H1 (cell line): ENCODE data around the gene LRRC63.

ENCODE experiments used
- ASH2L ChIP-seq: fragments of 200-600, 300-600 bp; sonication (generic); IDR thresholded peaks from one replicate; pipeline ENCODE4 v1.7.1; 2017; ENCODE audit warnings: low read length
- BRCA1 ChIP-seq: IDR thresholded peaks from 2 replicates; pipeline ENCODE4 v1.6.1; 2012; ENCODE audit warnings: low read depth, low read length, improper control_type of control experiment
- FOSL1 ChIP-seq: IDR thresholded peaks from 2 replicates; pipeline ENCODE4 v1.6.1; 2011; ENCODE audit warnings: mild to moderate bottlenecking, low read depth, low read length, moderate library complexity; ENCODE audit not compliant: insufficient read depth
- RFX5 ChIP-seq: IDR thresholded peaks from 2 replicates; pipeline ENCODE4 v1.6.1; 2011; ENCODE audit warnings: low read depth, low read length, improper control_type of control experiment, borderline replicate concordance
- SP4 ChIP-seq: IDR thresholded peaks from 2 replicates; pipeline ENCODE4 v1.6.1; 2012; ENCODE audit warnings: low read length, inconsistent platforms
- TAF7 ChIP-seq: optimal IDR thresholded peaks from 2 replicates; pipeline ENCODE3; 2011; ENCODE audit warnings: low read depth, mild to moderate bottlenecking, inconsistent platforms, low read length, moderate library complexity, borderline replicate concordance
- TEAD4 ChIP-seq: IDR thresholded peaks from 2 replicates; pipeline ENCODE4 v1.6.1; 2012; ENCODE audit warnings: low read depth, low read length, inconsistent platforms, mixed read lengths
- TF ChIP-seq, protein P1 (sequence below), 3 experiments: IDR thresholded peaks; 1 replicate in 2 of 3; 2 replicates in 1 of 3; pipeline versions ENCODE4 v1.5.1 to v1.6.1; 2011; ENCODE audit warnings: low read length in 3 of 3, mild to moderate bottlenecking in 3 of 3, inconsistent platforms in 2 of 3, low read depth in 1 of 3, moderate library complexity in 1 of 3; ENCODE audit not compliant: insufficient read depth in 1 of 3; ENCODE audit errors: control extremely low read depth in 1 of 3
- TF ChIP-seq, protein P2 (sequence below): IDR thresholded peaks from 2 replicates; pipeline ENCODE4 v1.6.1; 2011; ENCODE audit warnings: low read depth, mild to moderate bottlenecking, low read length; ENCODE audit not compliant: insufficient read depth

- TF ChIP-seq SP4 (no peak), RFX5 (no peak), BRCA1 (no peak), TAF7 (no peak), ASH2L (no peak), FOSL1 (no peak), TEAD4 (no peak)
- TF ChIP-seq, protein P1, sequence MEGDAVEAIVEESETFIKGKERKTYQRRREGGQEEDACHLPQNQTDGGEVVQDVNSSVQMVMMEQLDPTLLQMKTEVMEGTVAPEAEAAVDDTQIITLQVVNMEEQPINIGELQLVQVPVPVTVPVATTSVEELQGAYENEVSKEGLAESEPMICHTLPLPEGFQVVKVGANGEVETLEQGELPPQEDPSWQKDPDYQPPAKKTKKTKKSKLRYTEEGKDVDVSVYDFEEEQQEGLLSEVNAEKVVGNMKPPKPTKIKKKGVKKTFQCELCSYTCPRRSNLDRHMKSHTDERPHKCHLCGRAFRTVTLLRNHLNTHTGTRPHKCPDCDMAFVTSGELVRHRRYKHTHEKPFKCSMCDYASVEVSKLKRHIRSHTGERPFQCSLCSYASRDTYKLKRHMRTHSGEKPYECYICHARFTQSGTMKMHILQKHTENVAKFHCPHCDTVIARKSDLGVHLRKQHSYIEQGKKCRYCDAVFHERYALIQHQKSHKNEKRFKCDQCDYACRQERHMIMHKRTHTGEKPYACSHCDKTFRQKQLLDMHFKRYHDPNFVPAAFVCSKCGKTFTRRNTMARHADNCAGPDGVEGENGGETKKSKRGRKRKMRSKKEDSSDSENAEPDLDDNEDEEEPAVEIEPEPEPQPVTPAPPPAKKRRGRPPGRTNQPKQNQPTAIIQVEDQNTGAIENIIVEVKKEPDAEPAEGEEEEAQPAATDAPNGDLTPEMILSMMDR (IDR thresholded peaks at IDR 0.05; ENCODE audit: control extremely low read depth in 1 of 3, insufficient read depth in 1 of 3, low read depth in 1 of 3, low read length in 3 of 3), result no peak
- TF ChIP-seq, protein P2, sequence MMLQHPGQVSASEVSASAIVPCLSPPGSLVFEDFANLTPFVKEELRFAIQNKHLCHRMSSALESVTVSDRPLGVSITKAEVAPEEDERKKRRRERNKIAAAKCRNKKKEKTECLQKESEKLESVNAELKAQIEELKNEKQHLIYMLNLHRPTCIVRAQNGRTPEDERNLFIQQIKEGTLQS, result no peak
These were observed 5.6 kb upstream of the LRRC63 start for GRCh38 chr13:46206143-46206542.
